HG02981 (cell line): Measurements from ENCODE around the gene HDGFL3.
"Not testable (repeated sequence)": the region's sequence is repeated elsewhere in the genome, so short reads cannot be mapped to it uniquely, and the experiment has no call there.

Experiments
- ATAC-seq: cut with Tn5 transposase; IDR thresholded peaks from one replicate; pipeline ENCODE4 v1.9.1; 2021; ENCODE audit warnings: mild to moderate bottlenecking, moderate library complexity; ENCODE audit not compliant: unreplicated experiment

Gene HDGFL3

GRCh38 chr15:83106994-83107840 lies 100.4 kb downstream of the HDGFL3 start, which contains the start of gene TM6SF1:
TSS of gene TM6SF1 (plus strand) at chr15:83107645. CDS start at chr15:83107681, 36 bp downstream.
- ATAC-seq, result peak; percentile 30

DNA sequence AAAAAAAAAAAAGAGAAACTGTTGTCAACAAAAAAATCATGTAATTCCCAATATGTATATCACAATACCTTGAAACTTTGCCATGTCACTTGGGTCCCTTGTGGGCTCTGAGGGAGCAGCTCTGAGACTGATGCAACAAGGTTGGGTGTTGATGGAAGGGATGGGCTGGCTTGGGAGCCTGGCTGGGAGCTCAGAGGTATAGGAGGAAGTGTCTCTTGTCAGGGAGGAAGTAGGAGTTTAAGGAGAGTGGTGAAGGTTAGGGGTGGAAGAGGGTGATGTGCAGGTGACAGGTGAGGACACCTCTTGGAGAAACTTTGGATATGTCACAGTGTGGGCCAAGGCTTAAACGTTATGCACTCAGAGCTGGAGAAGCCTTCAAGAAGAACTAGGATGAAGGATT lies 102.2 kb downstream of the HDGFL3 start:
- no peak for ATAC-seq

DNA sequence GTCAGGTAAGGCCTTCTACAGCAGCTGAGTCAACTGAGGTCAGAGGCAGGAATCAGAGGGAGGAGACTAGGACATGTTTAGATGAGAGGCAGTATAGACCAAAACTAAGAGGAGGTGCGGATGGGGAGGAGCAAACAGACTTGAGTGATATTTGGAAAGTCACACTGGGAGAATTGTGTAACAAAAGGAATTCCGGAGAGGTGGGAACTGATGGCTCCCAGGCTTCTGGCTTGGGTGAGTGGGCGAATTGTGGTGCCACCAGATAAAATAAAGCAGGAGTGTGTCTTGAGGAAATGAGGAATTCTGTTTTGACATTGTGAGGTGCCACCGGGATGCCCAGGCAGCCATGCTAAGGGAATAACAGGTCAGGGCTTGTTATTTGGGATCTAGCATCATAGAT lies 103.5 kb downstream of the HDGFL3 start:
- ATAC-seq, result no peak

DNA sequence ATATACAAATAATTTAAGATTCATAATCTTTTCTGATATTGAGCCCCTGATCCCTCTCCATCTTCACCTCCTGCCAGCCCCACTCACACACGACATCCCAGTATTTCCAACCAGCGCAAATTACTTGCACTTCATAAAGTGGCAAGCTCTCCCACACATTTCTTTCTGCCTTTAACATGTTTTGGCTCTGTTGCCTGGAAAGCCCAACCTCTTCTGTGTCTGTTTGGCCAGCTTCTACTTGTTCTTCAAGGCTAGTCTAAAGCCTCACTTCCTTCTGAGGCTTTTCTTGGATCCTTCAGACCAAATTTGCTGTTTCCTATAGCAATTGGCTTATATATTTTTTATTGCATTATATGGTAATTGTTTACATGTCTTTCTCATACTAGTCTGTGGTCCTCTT lies 105.3 kb downstream of the HDGFL3 start:
- no peak for ATAC-seq

GRCh38 chr15:83100097-83100646 lies 107.5 kb downstream of the HDGFL3 start:
- no peak for ATAC-seq

DNA sequence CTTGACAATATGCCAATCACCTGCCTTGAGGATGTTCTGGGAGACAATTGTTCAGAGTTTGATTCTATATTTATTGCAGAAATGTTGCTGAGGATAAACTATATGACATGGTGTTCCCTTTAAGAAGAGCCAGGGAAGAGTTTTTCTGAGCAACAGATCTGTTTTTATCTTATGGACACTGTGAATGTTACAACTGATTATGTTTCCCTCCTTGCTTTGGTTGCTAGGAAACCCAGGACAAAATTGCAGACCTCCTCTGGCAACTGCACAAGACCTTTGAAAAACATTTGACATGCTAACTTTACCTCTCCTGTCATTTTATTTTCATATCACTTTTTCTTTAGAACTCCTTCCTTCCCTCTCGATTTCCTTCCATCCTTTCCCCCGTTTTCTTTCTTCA lies 108.3 kb downstream of the HDGFL3 start:
- no peak for ATAC-seq

- ATAC-seq, result no peak
Observed at GRCh38 chr15:83098079-83098478, 109.5 kb downstream of the HDGFL3 start.

GRCh38 chr15:83094583-83094982 lies 113.0 kb downstream of the HDGFL3 start:
- no peak for ATAC-seq

DNA sequence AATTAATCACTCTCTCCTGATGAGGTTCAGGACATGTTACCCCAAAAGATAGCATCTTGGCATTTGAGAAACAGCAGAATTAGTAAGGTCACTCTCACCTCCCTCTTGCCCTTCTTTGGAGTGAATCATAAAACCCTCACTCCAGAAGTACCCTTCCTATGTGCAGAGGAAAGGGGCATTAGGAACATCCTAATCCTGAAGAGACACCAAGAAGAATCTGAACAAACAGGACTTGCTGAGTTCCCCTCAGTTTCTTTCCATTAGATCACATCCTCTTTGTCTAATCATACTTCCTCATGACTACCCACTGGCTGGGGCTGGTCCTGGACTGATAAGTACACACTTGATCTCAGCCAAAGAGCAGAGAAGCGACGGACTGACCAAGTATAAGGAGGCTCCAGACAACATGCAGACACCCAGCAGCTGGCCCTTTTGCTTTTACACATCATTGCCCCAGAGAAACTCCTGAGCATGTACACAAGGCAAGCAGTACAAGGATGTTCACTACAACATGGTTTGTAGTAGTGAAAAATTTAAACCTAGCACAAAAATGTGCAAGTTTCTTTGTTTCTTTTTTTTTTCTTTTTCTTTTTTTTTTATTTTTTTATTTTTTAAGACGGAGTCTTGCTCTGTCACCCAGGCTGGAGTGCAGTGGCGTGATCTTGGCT lies 115.2 kb downstream of the HDGFL3 start:
- ATAC-seq, result peak; percentile 93

GRCh38 chr15:83091965-83092308 lies 115.7 kb downstream of the HDGFL3 start:
- ATAC-seq, result not testable (repeated sequence)

- ATAC-seq, result no peak
Observed at GRCh38 chr15:83090465-83090864, 117.2 kb downstream of the HDGFL3 start.

DNA sequence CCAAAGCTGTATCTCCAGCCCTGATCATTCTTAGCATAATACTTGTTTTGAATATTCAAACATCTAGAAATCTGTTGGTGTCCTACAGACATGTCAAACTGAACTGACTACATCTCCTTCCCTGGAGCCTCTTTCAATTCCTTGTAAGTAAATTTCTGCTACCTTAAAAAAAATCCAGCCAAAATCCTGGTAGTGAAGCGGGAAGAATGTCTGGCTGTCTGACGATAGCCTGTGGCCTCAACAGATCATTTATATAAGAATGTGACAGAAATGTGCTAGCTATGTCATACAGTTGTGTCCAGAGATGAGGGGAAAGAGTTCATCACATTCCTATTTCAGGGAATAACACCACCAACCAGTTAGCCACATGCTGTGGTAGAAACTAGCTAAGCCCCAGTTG lies 118.7 kb downstream of the HDGFL3 start:
- ATAC-seq, result no peak

DNA sequence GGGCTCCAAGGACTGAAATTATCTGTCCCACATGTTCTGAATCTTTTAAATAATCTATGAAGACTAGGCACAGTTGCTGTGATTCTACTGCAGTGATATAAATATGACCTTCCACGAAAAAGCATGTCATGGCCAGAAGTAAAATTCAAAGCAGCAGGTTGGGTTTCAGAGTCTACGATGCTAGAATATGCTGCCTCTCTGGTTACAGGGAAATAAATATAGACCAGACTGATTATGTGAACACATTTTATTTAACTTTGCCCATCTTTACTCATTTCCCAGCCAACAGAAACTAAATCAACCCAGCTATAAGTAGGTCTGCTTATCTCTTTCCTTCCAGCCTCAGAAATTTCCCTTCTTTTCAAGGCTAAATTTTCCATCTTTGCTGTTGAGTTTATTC lies 120.0 kb downstream of the HDGFL3 start:
- ATAC-seq, result no peak

- ATAC-seq, result not testable (repeated sequence)
Observed at GRCh38 chr15:83085864-83086552, 121.6 kb downstream of the HDGFL3 start.

- ATAC-seq, result not testable (repeated sequence)
Observed at GRCh38 chr15:83085461-83085860, 122.2 kb downstream of the HDGFL3 start.

GRCh38 chr15:83082730-83083386 lies 124.8 kb downstream of the HDGFL3 start:
- no peak for ATAC-seq

- no peak for ATAC-seq
Observed at GRCh38 chr15:83081256-83082014, 126.2 kb downstream of the HDGFL3 start.

GRCh38 chr15:83078712-83079111 lies 128.9 kb downstream of the HDGFL3 start:
- no peak for ATAC-seq
